Tibial nerve (tissue), 3 donors: Measurements from ENCODE around the gene ACTN1.
"Not testable (repeated sequence)": the region's sequence is repeated elsewhere in the genome, so short reads cannot be mapped to it uniquely, and the experiment has no call there.

ENCODE experiments used
- EP300 ChIP-seq, 2 donors: sonication (generic); formaldehyde crosslinking; IDR thresholded peaks; one replicate each; pipeline ENCODE4 v1.6.1; 2017; ENCODE audit warnings: antibody characterized with exemption in 2 of 2, mild to moderate bottlenecking in 1 of 2
- POLR2A ChIP-seq, 2 donors: fragments of 450-650 bp; IDR thresholded peaks; one replicate each; pipeline ENCODE4 v1.6.1; 2017; ENCODE audit warnings: antibody characterized with exemption in 2 of 2, mild to moderate bottlenecking in 2 of 2, moderate library complexity in 2 of 2

- not testable (repeated sequence) for TF ChIP-seq POLR2A, EP300 (IDR thresholded peaks at IDR 0.05)
These were observed 5.9 kb downstream of the ACTN1 start for GRCh38 chr14:68973219-68973565.
